Measurements from ENCODE around the gene TTC19. TPM values are rescaled to one million over a fixed set of nuclear protein-coding genes. Genes with fewer than 3 reads are reported as not detected.

Gene TTC19
- total RNA-seq, 6 donors from 2014 or later: 33.2 to 229 (median 92.9) TPM

DNA sequence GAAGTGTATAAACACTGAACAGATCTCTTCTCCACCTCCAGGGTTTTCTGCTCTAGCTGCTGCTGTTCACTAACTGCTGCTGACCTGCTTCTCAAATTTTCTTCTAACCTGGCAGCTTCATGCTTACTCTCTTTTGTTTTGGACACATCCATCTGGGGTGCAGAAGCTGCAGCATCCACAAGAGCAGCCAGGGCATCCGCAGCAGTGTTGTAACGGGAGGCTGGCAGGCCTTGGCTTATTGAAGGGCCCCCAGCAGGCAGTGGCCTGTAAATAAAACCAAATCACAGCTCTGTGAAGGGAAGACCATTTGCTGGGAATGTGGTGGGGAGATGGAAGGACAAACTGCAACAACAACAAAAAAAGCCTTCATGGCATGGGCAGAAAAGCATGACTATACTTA is 62.0 kb downstream of the TTC19 start:
- TF ChIP-seq POLR2AphosphoS5 (IDR thresholded peaks at IDR 0.05) (no peak), EP300 (IDR thresholded peaks at IDR 0.05) (no peak), POLR2A (IDR thresholded peaks at IDR 0.05) (no peak)
- TF ChIP-seq, protein P1, sequence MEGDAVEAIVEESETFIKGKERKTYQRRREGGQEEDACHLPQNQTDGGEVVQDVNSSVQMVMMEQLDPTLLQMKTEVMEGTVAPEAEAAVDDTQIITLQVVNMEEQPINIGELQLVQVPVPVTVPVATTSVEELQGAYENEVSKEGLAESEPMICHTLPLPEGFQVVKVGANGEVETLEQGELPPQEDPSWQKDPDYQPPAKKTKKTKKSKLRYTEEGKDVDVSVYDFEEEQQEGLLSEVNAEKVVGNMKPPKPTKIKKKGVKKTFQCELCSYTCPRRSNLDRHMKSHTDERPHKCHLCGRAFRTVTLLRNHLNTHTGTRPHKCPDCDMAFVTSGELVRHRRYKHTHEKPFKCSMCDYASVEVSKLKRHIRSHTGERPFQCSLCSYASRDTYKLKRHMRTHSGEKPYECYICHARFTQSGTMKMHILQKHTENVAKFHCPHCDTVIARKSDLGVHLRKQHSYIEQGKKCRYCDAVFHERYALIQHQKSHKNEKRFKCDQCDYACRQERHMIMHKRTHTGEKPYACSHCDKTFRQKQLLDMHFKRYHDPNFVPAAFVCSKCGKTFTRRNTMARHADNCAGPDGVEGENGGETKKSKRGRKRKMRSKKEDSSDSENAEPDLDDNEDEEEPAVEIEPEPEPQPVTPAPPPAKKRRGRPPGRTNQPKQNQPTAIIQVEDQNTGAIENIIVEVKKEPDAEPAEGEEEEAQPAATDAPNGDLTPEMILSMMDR (IDR thresholded peaks at IDR 0.05): no peak
- H3K27ac ChIP-seq: no peak overlapping the region
- H3K4me3 ChIP-seq: no peak overlapping the region
- WGBS, 2 donors: 93 to 98% methylated on average over 2 of the region's 2 CpGs
- H3K27me3 ChIP-seq: no peaks in the 10 kb centered on the region
- ATAC-seq (ENCODE audit: low FRiP score in 2 of 2): no peak
- peaks cover 36 to 95% (median 66%) of the 10 kb centered on the region in 4 donors for H3K36me3 ChIP-seq
- no peaks in the 10 kb centered on the region for H3K4me1 ChIP-seq
- no peak for DNase-seq
- H3K9me3 ChIP-seq: no peaks in the 10 kb centered on the region

DNA sequence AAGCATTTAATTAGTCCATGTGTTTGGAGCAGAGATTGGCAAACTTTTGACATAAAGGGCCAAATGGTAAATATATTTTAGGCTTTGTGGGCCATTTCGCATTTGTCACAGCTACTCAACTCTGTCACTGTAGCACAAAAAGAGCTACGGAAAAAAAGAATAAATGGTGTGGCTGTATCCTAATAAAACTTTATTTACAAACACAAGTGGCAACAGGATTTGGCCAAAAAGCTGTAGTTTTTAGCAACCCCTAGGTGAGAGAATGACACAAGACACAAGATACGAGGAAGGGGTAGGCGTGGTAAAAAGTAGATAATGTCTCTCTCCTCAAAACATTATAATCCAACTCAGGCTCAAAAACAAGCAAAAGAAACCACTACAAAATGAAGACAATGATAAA is 66.5 kb downstream of the TTC19 start:
- DNase-seq (no peak), ATAC-seq (ENCODE audit: low FRiP score in 2 of 2) (no peak)
- no peaks in the 10 kb centered on the region for H3K27me3 ChIP-seq
- H3K4me3 ChIP-seq: no peak overlapping the region
- no peak overlapping the region for H3K27ac ChIP-seq
- H3K36me3 ChIP-seq: peaks cover 43 to 98% (median 71%) of the 10 kb centered on the region in 4 donors
- H3K9me3 ChIP-seq: no peaks in the 10 kb centered on the region
- TF ChIP-seq, protein P1 (IDR thresholded peaks at IDR 0.05): no peak
- TF ChIP-seq POLR2AphosphoS5 (IDR thresholded peaks at IDR 0.05) (no peak), EP300 (IDR thresholded peaks at IDR 0.05) (no peak), POLR2A (IDR thresholded peaks at IDR 0.05) (no peak)
- 93 to 96% methylated on average over 4 of the region's 4 CpGs for WGBS, 2 donors
- H3K4me1 ChIP-seq: no peaks in the 10 kb centered on the region

DNA sequence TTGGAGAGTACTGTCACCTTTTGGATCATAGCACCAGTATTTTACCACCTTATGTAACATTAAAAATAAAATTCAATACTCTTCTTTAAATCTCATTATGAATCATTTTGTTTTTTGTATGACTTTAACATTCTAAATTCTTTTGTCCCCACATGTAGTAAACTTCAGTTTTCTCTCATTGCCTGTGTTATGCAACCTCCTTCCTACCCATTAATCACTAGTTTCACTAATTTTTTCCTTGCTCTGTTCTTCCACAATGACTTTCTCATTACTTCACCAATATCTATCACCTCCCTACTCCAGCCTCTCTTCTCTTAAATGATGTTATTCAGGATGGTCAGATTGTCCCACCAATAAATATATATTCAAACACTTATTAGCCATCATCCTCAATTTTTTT is 68.7 kb downstream of the TTC19 start:
- no peaks in the 10 kb centered on the region for H3K4me1 ChIP-seq
- H3K36me3 ChIP-seq: peaks cover 42 to 94% (median 63%) of the 10 kb centered on the region in 4 donors
- H3K9me3 ChIP-seq: no peaks in the 10 kb centered on the region
- no peak for TF ChIP-seq POLR2AphosphoS5 (IDR thresholded peaks at IDR 0.05)
- no peak for TF ChIP-seq POLR2A (IDR thresholded peaks at IDR 0.05)
- TF ChIP-seq, protein P1 (IDR thresholded peaks at IDR 0.05): no peak
- TF ChIP-seq EP300 (IDR thresholded peaks at IDR 0.05): no peak
- ATAC-seq (ENCODE audit: low FRiP score in 2 of 2) (no peak), DNase-seq (no peak)
- no peak overlapping the region for H3K27ac ChIP-seq
- no peaks in the 10 kb centered on the region for H3K27me3 ChIP-seq
- H3K4me3 ChIP-seq: no peak overlapping the region

DNA sequence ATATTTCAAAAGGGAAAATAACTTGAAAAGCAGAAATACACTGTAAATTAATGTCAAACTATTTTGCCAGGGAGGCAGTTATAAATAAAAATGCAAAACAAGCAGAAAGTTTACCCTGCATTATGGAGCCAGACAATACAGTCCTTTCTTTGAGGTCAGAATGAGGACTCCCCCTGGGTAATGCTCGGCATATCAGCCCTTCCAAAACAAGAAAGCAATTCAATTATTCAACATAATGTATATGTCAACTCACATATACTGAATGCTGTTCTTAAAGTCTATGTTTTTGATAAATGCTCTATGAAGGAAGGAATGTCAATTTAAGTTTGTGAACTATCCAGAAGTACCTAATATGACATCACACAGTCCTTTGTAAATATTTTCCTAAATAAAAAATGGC is 72.4 kb downstream of the TTC19 start:
- TF ChIP-seq EP300 (IDR thresholded peaks at IDR 0.05): no peak
- TF ChIP-seq POLR2A (IDR thresholded peaks at IDR 0.05): no peak
- no peak for TF ChIP-seq POLR2AphosphoS5 (IDR thresholded peaks at IDR 0.05)
- TF ChIP-seq, protein P1 (IDR thresholded peaks at IDR 0.05): no peak
- H3K27ac ChIP-seq: no peak overlapping the region
- H3K27me3 ChIP-seq: no peaks in the 10 kb centered on the region
- no peak for DNase-seq
- ATAC-seq (ENCODE audit: low FRiP score in 2 of 2): no peak
- no peaks in the 10 kb centered on the region for H3K9me3 ChIP-seq
- 84 to 97% methylated on average over 1 of the region's 1 CpG for WGBS, 2 donors
- peaks cover 55 to 96% (median 64%) of the 10 kb centered on the region in 4 donors for H3K36me3 ChIP-seq
- no peak overlapping the region for H3K4me3 ChIP-seq
- H3K4me1 ChIP-seq: no peaks in the 10 kb centered on the region

DNA sequence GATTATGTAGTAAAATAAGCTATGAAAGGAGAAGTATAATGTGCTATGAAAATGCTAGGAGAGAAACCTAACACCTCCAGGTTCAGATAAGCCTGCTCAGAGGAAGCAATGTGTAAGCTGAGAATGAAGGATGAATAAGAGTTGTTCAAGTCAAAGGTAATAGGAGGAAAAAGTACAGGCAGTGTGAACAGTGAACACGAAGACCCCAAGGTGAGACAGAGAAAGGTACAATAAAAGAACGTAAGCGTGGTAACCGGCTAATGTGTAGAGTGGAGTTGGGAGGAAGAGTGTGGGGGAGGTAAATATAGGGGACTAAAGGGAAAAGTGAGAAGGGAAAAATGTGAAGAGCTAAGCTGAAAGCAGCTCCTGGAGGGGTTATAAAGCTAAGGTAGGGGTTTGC is 74.2 kb downstream of the TTC19 start:
- WGBS, 2 donors: 93 to 97% methylated on average over 4 of the region's 4 CpGs
- Histone ChIP-seq H3K27ac (no peak overlapping the region), H3K4me3 (no peak overlapping the region), H3K9me3 (no peaks in the 10 kb centered on the region), H3K36me3 (peaks cover 55 to 94% (median 67%) of the 10 kb centered on the region in 4 donors), H3K27me3 (no peaks in the 10 kb centered on the region), H3K4me1 (no peaks in the 10 kb centered on the region)
- DNase-seq: no peak
- no peak for ATAC-seq (ENCODE audit: low FRiP score in 2 of 2)
- TF ChIP-seq POLR2AphosphoS5 (IDR thresholded peaks at IDR 0.05) (no peak), POLR2A (IDR thresholded peaks at IDR 0.05) (no peak), EP300 (IDR thresholded peaks at IDR 0.05) (no peak)
- TF ChIP-seq, protein P1 (IDR thresholded peaks at IDR 0.05): no peak

Measured in upper lobe of left lung (tissue), 6 donors.